Mesothelial cell of epicardium (in vitro differentiated cells): Measurements from ENCODE around the gene TFDP1. TPM values are rescaled to one million over a fixed set of nuclear protein-coding genes. Genes with fewer than 3 reads are reported as not detected.

Experiments
- DNase-seq, 2 experiments: peaks; one replicate each; pipeline ENCODE4 v3.0.0; 2021; ENCODE audit warnings: low spot score in 2 of 2; ENCODE audit not compliant: unreplicated experiment in 2 of 2
- H3K27ac Mint-ChIP-seq: 2 replicates; pipeline ENCODE4 v1.8.0; 2021; ENCODE audit warnings: mixed read lengths
- H3K27me3 Mint-ChIP-seq: 2 replicates; pipeline ENCODE4 v1.8.0; 2021; ENCODE audit warnings: low read depth, mixed read lengths
- H3K36me3 Mint-ChIP-seq: 2 replicates; pipeline ENCODE4 v1.8.0; 2021; ENCODE audit warnings: mixed read lengths
- H3K4me1 Mint-ChIP-seq: 2 replicates; pipeline ENCODE4 v1.8.0; 2021; ENCODE audit warnings: mixed read lengths
- H3K4me3 Mint-ChIP-seq: 2 replicates; pipeline ENCODE4 v1.8.0; 2021; ENCODE audit warnings: mild to moderate bottlenecking, moderate library complexity, mixed read lengths
- H3K9me3 Mint-ChIP-seq: 2 replicates; pipeline ENCODE4 v1.8.0; 2021; ENCODE audit warnings: mixed read lengths
- CTCF ChIP-seq: fragments of 200-600 bp; sonication (generic); IDR thresholded peaks from one replicate; pipeline ENCODE4 v1.5.0; 2021; ENCODE audit warnings: antibody characterized with exemption; ENCODE audit not compliant: unreplicated experiment
- total RNA-seq: library from RNA; stranded (reverse); gene quantifications from 3 replicates; pipeline ENCODE4 v1.2.1, GENCODE V29; 2021

Gene TFDP1
- total RNA-seq, 1 donor from 2014 or later = 52.6 TPM

GRCh38 chr13:113653264-113654174 is 69.0 kb downstream of the TFDP1 start:
- TF ChIP-seq CTCF = no peak
- H3K27me3 Mint-ChIP-seq = no peaks in the 10 kb centered on the region
- H3K36me3 Mint-ChIP-seq = peaks cover under 1% of the 10 kb centered on the region
- H3K9me3 Mint-ChIP-seq = no peaks in the 10 kb centered on the region
- peaks cover 3% of the 10 kb centered on the region for H3K4me1 Mint-ChIP-seq
- peak; percentile 16 to 36 for DNase-seq
- peak overlapping the region; percentile 47 for H3K27ac Mint-ChIP-seq
- H3K4me3 Mint-ChIP-seq = no peak overlapping the region

- no peak overlapping the region for H3K4me3 Mint-ChIP-seq
- no peaks in the 10 kb centered on the region for H3K36me3 Mint-ChIP-seq
- no peak overlapping the region for H3K27ac Mint-ChIP-seq
Measured at GRCh38 chr13:113654175-113654560, 69.6 kb downstream of the TFDP1 start.

GRCh38 chr13:113654591-113655345 is 70.2 kb downstream of the TFDP1 start:
- H3K4me3 Mint-ChIP-seq = no peak overlapping the region
- no peak overlapping the region for H3K27ac Mint-ChIP-seq
- peaks cover 3% of the 10 kb centered on the region for H3K4me1 Mint-ChIP-seq
- no peaks in the 10 kb centered on the region for H3K27me3 Mint-ChIP-seq
- no peak for TF ChIP-seq CTCF
- peak; percentile 13 to 26 for DNase-seq
- no peaks in the 10 kb centered on the region for H3K9me3 Mint-ChIP-seq
- H3K36me3 Mint-ChIP-seq = no peaks in the 10 kb centered on the region

More at GRCh38 chr13:113654175-113654560, 69.6 kb downstream of the TFDP1 start:
- H3K4me1 Mint-ChIP-seq = peaks cover 3% of the 10 kb centered on the region
- no peaks in the 10 kb centered on the region for H3K9me3 Mint-ChIP-seq
- H3K27me3 Mint-ChIP-seq = no peaks in the 10 kb centered on the region
- TF ChIP-seq CTCF = no peak
- DNase-seq = no peak

- Mint-ChIP-seq H3K9me3 (peaks cover under 1% of the 10 kb centered on the region), H3K27me3 (no peaks in the 10 kb centered on the region), H3K4me1 (peaks cover 3% of the 10 kb centered on the region), H3K4me3 (no peak overlapping the region), H3K36me3 (no peaks in the 10 kb centered on the region), H3K27ac (no peak overlapping the region)
- DNase-seq = peak; percentile 11 to 21
- TF ChIP-seq CTCF = no peak
Measured at GRCh38 chr13:113655346-113656002, 70.9 kb downstream of the TFDP1 start.

GRCh38 chr13:113656003-113656588 is 71.5 kb downstream of the TFDP1 start:
- no peaks in the 10 kb centered on the region for H3K36me3 Mint-ChIP-seq
- H3K9me3 Mint-ChIP-seq = peaks cover 6% of the 10 kb centered on the region
- no peaks in the 10 kb centered on the region for H3K27me3 Mint-ChIP-seq
- no peak for TF ChIP-seq CTCF
- no peak overlapping the region for H3K27ac Mint-ChIP-seq
- no peak overlapping the region for H3K4me3 Mint-ChIP-seq
- peak; percentile 20 to 29 for DNase-seq
- peaks cover 3% of the 10 kb centered on the region for H3K4me1 Mint-ChIP-seq
